Stomach (tissue), 9 donors: ENCODE measurements around the gene LIPG. TPM values are rescaled to one million over a fixed set of nuclear protein-coding genes. Genes with fewer than 3 reads are reported as not detected.

Source experiments
- DNase-seq, 2 donors: peaks; one replicate each; pipeline versions ENCODE4 v3.0.0 to v3.0.0-alpha.2; 2013 to 2019
- H3K27ac ChIP-seq, 5 donors: fragments of 200-600 bp in 4 of 5; sonication (generic) in 4 of 5; one replicate each; pipeline ENCODE4 v1.5.1; 2013 to 2019; ENCODE audit warnings: mild to moderate bottlenecking in 1 of 5, moderate library complexity in 1 of 5
- H3K27me3 ChIP-seq, 3 donors: fragments of 200-600 bp; sonication (generic); one replicate each; pipeline ENCODE4 v1.5.1; 2017 to 2019; ENCODE audit warnings: mixed run types in 1 of 3
- H3K36me3 ChIP-seq, 4 donors: fragments of 200-600 bp; sonication (generic); 1 replicate in 3 of 4; 2 replicates in 1 of 4; pipeline ENCODE4 v1.5.1; 2016 to 2019
- H3K4me1 ChIP-seq, 4 donors: fragments of 200-600 bp; sonication (generic); one replicate each; pipeline ENCODE4 v1.5.1; 2016 to 2019
- H3K4me3 ChIP-seq, 4 donors: fragments of 200-600 bp; sonication (generic) in 3 of 4; one replicate each; pipeline ENCODE4 v1.5.1; 2016 to 2019; ENCODE audit warnings: mild to moderate bottlenecking in 1 of 4
- H3K9me3 ChIP-seq, 4 donors: fragments of 200-600 bp; sonication (generic); one replicate each; pipeline ENCODE4 v1.5.1; 2016 to 2019
- EP300 ChIP-seq: sonication (generic); formaldehyde crosslinking; IDR thresholded peaks from one replicate; pipeline ENCODE4 v1.6.1; 2017; ENCODE audit warnings: antibody characterized with exemption
- POLR2A ChIP-seq, 4 donors: fragments of 450-650 bp; IDR thresholded peaks; one replicate each; pipeline ENCODE4 v1.6.1; 2016; ENCODE audit warnings: antibody characterized with exemption in 4 of 4, control low read depth in 2 of 4, mild to moderate bottlenecking in 1 of 4, moderate library complexity in 1 of 4
- POLR2AphosphoS5 ChIP-seq, 3 donors: sonication (generic); formaldehyde crosslinking; IDR thresholded peaks; one replicate each; pipeline ENCODE4 v1.6.1; 2016; ENCODE audit warnings: antibody characterized with exemption in 3 of 3
- WGBS, 5 donors: extraction: QIAGEN DNeasy Blood & Tissue Kit in 3 of 5; methylation state at CpG; one replicate each; pipeline versions ENCODE4 v1.1.5 to v1.1.7; 2013 to 2018; 5-methylcytosine and 5-hydroxymethylcytosine counted together
- intact Hi-C: fragments of 100-400 bp; cut with DNase I; formaldehyde crosslinking; loops from one replicate; pipeline ENCODE4 v1.15.1; 2023; ENCODE audit warnings: low total_unique reads
- polyA plus RNA-seq, 3 donors: library from polyadenylated mRNA; stranded (reverse); fragments of 200-250 nt; gene quantifications; one replicate each; pipeline ENCODE4 v1.2.3, GENCODE V29; 2013
- total RNA-seq, 5 donors: library from RNA; depleted of rRNA; stranded (reverse); fragments of >200 nt; gene quantifications; one replicate each; pipeline versions ENCODE4 v1.1.0 to v1.2.3, GENCODE V29; 2014 to 2016
- TF ChIP-seq, protein P1 (sequence below), 7 experiments: fragments of 450-650 bp in 4 of 7; fragments of 200-600 bp in 3 of 7; sonication (generic) in 3 of 7; IDR thresholded peaks; one replicate each; pipeline ENCODE4 v1.5.1; 2016 to 2019; ENCODE audit warnings: antibody characterized with exemption in 7 of 7, control low read depth in 2 of 7, mild to moderate bottlenecking in 1 of 7
- donor health status: healthy with polysubstance abuse.
- donor health status: Bipolar disorder and iron deficiency.
- donor health status: healthy.

Gene LIPG
- total and polyA plus RNA-seq, 8 donors, result 0.76 to 6.2 (median 3.2) TPM

DNA sequence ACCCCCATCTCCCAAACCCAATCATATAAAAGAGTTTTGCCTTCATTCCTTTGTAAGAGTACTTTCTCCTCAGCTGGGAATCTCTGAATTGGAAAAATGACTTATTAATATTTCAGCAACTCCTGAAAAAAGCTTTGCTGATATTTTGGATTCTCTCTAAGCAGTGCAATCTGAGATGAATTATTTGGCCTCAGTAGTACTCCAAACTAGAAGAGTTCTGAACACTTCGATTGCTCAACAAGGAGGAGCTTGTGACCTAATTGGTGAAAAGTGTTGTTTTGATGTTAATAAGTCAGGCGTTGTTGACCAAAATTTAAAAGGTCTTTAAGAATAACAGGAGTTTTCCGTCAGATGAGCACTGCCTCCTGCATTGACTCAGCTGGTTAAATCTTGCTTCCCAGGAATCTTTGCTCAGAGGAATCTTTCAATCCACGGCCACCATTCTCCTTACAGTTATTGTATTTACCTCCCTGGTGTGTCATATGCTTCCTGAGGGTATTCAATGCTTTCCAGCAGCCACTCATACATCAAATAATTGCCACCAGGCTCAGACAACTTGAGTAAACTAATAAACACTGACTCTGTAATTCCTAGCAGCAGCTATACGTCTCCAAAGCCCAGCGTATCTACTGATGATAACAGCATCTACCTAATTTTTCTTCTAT lies 24.5 kb upstream of the LIPG start:
- no peak for DNase-seq
- TF ChIP-seq POLR2AphosphoS5 (IDR thresholded peaks at IDR 0.05) (no peak), POLR2A (IDR thresholded peaks at IDR 0.05) (no peak), EP300 (no peak)
- TF ChIP-seq, protein P1, sequence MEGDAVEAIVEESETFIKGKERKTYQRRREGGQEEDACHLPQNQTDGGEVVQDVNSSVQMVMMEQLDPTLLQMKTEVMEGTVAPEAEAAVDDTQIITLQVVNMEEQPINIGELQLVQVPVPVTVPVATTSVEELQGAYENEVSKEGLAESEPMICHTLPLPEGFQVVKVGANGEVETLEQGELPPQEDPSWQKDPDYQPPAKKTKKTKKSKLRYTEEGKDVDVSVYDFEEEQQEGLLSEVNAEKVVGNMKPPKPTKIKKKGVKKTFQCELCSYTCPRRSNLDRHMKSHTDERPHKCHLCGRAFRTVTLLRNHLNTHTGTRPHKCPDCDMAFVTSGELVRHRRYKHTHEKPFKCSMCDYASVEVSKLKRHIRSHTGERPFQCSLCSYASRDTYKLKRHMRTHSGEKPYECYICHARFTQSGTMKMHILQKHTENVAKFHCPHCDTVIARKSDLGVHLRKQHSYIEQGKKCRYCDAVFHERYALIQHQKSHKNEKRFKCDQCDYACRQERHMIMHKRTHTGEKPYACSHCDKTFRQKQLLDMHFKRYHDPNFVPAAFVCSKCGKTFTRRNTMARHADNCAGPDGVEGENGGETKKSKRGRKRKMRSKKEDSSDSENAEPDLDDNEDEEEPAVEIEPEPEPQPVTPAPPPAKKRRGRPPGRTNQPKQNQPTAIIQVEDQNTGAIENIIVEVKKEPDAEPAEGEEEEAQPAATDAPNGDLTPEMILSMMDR (IDR thresholded peaks at IDR 0.05), result no peak
- H3K9me3 ChIP-seq, result no peaks in the 10 kb centered on the region
- H3K27me3 ChIP-seq, result no peaks in the 10 kb centered on the region
- H3K4me3 ChIP-seq, result no peak overlapping the region
- no peak overlapping the region for H3K27ac ChIP-seq
- intact Hi-C loops, result no loop called here
- no peaks in the 10 kb centered on the region for H3K4me1 ChIP-seq
- whole genome bisulfite sequencing, 5 donors, result 79 to 83% (median 82%) methylated on average over 6 of the region's 6 CpGs
- no peaks in the 10 kb centered on the region for H3K36me3 ChIP-seq

- 88 to 95% (median 91%) methylated on average over 4 to 5 of the region's 5 CpGs for WGBS, 5 donors
- Histone ChIP-seq H3K9me3 (no peaks in the 10 kb centered on the region), H3K4me3 (no peak overlapping the region), H3K27ac (no peak overlapping the region), H3K4me1 (no peaks in the 10 kb centered on the region), H3K27me3 (peaks cover 0 to 5% (median 3%) of the 10 kb centered on the region in 3 donors), H3K36me3 (no peaks in the 10 kb centered on the region)
- DNase-seq, result no peak
- intact Hi-C loops, result no loop called here
- TF ChIP-seq POLR2AphosphoS5 (IDR thresholded peaks at IDR 0.05) (no peak), POLR2A (IDR thresholded peaks at IDR 0.05) (no peak), EP300 (no peak)
- TF ChIP-seq, protein P1 (IDR thresholded peaks at IDR 0.05), result no peak
Observed at GRCh38 chr18:49544362-49544761, 17.5 kb upstream of the LIPG start.

DNA sequence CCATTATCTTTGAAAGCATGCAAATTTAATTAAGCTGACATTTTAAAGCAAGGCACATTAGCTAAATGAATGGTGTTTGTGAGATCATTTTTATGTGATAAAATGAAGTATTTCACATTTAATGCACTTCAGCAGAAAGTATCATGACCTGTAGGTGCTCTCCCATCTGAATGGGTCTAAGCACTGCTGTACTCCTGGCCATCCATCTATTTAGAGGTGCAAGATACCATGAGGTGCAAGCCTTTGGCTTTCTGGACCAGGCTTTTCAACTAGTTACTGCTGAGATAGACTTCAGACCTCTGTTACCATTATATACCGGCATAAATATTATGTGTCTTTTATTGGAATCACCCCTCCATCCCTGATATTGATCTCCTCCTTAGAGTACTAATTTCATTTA lies 15.6 kb upstream of the LIPG start:
- no peak for DNase-seq
- Histone ChIP-seq H3K27ac (no peak overlapping the region), H3K4me3 (no peak overlapping the region), H3K9me3 (no peaks in the 10 kb centered on the region), H3K4me1 (no peaks in the 10 kb centered on the region), H3K27me3 (peaks cover 0 to 6% (median 3%) of the 10 kb centered on the region in 3 donors), H3K36me3 (no peaks in the 10 kb centered on the region)
- WGBS, 5 donors, result 89 to 100% (median 96%) methylated on average over 1 of the region's 1 CpG
- TF ChIP-seq, protein P1 (IDR thresholded peaks at IDR 0.05), result no peak
- TF ChIP-seq POLR2A (IDR thresholded peaks at IDR 0.05), result no peak
- intact Hi-C loops, result no loop called here

DNA sequence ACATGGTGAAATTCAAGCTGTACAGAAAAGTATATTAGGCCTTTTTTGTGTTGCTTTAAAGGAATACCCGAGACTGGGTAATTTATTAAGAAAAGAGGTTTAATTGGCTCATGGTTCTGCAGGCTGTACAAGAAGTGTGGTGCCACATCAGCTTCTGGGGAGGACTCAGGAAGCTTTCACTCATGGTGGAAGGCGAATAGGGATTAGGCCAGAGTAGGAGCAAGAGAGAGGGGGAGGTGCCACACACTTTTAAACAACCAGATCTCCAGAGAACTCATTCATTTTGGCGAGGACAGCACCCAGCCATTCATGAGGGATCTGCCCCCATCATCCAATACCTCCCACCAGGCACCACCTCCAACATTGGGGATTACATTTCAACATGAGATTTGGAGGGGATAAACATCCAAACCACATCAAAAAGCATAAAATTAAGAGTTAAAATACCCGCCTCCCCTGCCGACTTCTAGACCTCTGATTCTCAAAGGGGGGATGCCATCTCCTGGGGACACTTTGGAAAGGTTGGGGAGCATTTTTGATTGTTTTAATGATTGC lies 15.1 kb upstream of the LIPG start:
- Histone ChIP-seq H3K4me3 (no peak overlapping the region), H3K36me3 (no peaks in the 10 kb centered on the region), H3K27ac (no peak overlapping the region), H3K4me1 (no peaks in the 10 kb centered on the region), H3K9me3 (no peaks in the 10 kb centered on the region), H3K27me3 (peaks cover 0 to 9% (median 3%) of the 10 kb centered on the region in 3 donors)
- 82 to 94% (median 88%) methylated on average over 5 of the region's 5 CpGs for WGBS, 5 donors
- no peak for DNase-seq
- no peak for TF ChIP-seq POLR2A (IDR thresholded peaks at IDR 0.05)
- TF ChIP-seq, protein P1 (IDR thresholded peaks at IDR 0.05), result no peak
- no peak for TF ChIP-seq EP300
- no peak for TF ChIP-seq POLR2AphosphoS5 (IDR thresholded peaks at IDR 0.05)
- intact Hi-C loops, result no loop called here
